ENCODE data around the gene NAALADL2.

NAALADL2 gene

DNA sequence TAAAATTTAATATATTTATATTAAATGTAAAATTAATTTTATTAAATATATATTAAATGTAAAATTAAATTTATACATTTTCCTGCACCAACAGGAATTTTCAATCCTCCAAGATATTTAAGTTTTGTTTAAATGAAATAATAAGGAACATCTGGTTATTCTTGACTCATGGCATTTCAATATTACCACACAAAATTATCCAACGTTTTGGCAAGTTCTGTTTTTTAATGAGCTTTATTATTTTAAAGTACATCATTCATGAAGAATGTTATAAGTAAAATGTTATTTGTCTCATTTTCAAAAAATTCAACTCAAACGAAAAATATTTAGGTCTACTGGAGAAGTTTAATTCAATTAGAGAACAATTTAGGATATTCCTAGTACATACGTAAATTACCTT, 811.4 kb downstream of the NAALADL2 start:
- Histone ChIP-seq H3K4me1 (ENCODE audit: low read length) (0 out of 2 replicates have a peak, but pooled peaks cover 5% of the 10 kb centered on the region), H3K9me3 (ENCODE audit: insufficient read depth, low read length) (no peaks in the 10 kb centered on the region), H4K20me1 (ENCODE audit: insufficient read depth, low read length) (no peaks in the 10 kb centered on the region), H3K79me2 (ENCODE audit: low read length) (no peaks in the 10 kb centered on the region), H2AFZ (ENCODE audit: low read depth, low read length) (no peak overlapping the region), H3K4me3 (ENCODE audit: low read length) (no peak overlapping the region), H3K4me2 (ENCODE audit: low read length) (no peak overlapping the region), H3K36me3 (replicated peaks; ENCODE audit: low read depth, low read length) (no peaks in the 10 kb centered on the region), H3K27me3 (ENCODE audit: low read depth, low read length) (no peaks in the 10 kb centered on the region), H3K9ac (ENCODE audit: low read length) (no peak overlapping the region), H3K27ac (ENCODE audit: low read length) (no peak overlapping the region)
- TF ChIP-seq, protein P1, sequence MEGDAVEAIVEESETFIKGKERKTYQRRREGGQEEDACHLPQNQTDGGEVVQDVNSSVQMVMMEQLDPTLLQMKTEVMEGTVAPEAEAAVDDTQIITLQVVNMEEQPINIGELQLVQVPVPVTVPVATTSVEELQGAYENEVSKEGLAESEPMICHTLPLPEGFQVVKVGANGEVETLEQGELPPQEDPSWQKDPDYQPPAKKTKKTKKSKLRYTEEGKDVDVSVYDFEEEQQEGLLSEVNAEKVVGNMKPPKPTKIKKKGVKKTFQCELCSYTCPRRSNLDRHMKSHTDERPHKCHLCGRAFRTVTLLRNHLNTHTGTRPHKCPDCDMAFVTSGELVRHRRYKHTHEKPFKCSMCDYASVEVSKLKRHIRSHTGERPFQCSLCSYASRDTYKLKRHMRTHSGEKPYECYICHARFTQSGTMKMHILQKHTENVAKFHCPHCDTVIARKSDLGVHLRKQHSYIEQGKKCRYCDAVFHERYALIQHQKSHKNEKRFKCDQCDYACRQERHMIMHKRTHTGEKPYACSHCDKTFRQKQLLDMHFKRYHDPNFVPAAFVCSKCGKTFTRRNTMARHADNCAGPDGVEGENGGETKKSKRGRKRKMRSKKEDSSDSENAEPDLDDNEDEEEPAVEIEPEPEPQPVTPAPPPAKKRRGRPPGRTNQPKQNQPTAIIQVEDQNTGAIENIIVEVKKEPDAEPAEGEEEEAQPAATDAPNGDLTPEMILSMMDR (IDR thresholded peaks at IDR 0.05; ENCODE audit: low read depth, low read length), result no peak
- TF ChIP-seq EZH2phosphoT487 (IDR thresholded peaks at IDR 0.05; ENCODE audit: low read depth), result no peak

DNA sequence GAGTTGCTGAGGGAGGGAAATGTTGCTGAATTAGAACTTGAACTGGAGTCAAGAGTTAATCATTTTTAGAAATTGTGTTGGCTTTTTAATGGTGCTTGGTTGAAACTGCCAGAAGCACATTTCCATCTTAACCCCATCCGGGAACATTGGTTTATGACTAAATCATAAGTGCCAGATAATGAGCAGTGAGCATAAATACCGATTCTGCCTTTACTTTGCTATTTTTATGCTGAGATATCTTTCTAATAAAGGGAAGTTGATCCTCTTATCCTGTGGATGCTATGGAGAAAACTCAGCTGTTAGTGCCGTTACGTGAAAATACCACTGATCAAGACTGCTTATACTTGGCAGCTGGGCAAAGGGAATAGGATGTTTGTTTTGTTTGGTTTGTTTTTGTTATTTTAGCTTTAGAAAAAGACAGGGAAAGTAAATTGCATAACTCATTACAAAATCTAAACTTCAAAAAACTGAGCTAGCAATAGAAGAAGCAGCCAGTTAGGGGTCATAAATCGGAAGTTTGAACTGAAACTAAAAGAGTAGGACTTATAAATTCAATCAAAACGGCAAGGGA, 813.1 kb downstream of the NAALADL2 start:
- H3K36me3 ChIP-seq (replicated peaks; ENCODE audit: low read depth, low read length), result no peaks in the 10 kb centered on the region
- no peaks in the 10 kb centered on the region for H3K79me2 ChIP-seq (ENCODE audit: low read length)
- H3K9me3 ChIP-seq (ENCODE audit: insufficient read depth, low read length), result no peaks in the 10 kb centered on the region
- no peak for TF ChIP-seq EZH2phosphoT487 (IDR thresholded peaks at IDR 0.05; ENCODE audit: low read depth)
- TF ChIP-seq, protein P1 (IDR thresholded peaks at IDR 0.05; ENCODE audit: low read depth, low read length), result no peak
- no peak overlapping the region for H3K4me3 ChIP-seq (ENCODE audit: low read length)
- H3K4me2 ChIP-seq (ENCODE audit: low read length), result no peak overlapping the region; the same call in 1 of the 2 replicates
- no peak overlapping the region for H3K27ac ChIP-seq (ENCODE audit: low read length)
- no peaks in the 10 kb centered on the region for H4K20me1 ChIP-seq (ENCODE audit: insufficient read depth, low read length)
- H3K4me1 ChIP-seq (ENCODE audit: low read length), result 0 out of 2 replicates have a peak, but pooled peaks cover 5% of the 10 kb centered on the region
- H3K9ac ChIP-seq (ENCODE audit: low read length), result no peak overlapping the region
- no peak overlapping the region for H2AFZ ChIP-seq (ENCODE audit: low read depth, low read length)
- no peaks in the 10 kb centered on the region for H3K27me3 ChIP-seq (ENCODE audit: low read depth, low read length)

DNA sequence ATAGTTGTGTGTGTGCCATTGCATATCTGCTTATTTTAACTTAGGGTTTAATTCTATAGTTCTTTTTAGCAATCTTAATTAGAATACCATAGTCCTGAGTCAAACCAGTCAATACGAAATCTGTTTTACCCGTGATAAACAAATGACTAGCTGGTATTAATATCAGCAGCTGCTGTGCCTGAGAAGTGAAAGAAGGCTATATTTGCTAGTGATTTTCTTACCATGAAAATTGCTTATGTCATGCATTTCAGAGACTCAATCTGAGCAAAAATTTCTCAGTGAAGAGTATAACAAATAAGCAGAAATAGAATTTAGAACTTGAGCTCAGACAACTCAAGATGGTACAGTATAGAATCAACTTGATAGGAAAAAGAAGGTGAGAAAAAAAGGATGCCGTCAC, 820.4 kb downstream of the NAALADL2 start:
- Histone ChIP-seq H3K4me1 (ENCODE audit: low read length) (peaks cover 12% of the 10 kb centered on the region), H2AFZ (ENCODE audit: low read depth, low read length) (no peak overlapping the region), H3K27me3 (ENCODE audit: low read depth, low read length) (no peaks in the 10 kb centered on the region), H3K9ac (ENCODE audit: low read length) (no peak overlapping the region), H3K9me3 (ENCODE audit: insufficient read depth, low read length) (peaks cover 12% of the 10 kb centered on the region), H3K4me3 (ENCODE audit: low read length) (no peak overlapping the region), H3K36me3 (replicated peaks; ENCODE audit: low read depth, low read length) (peaks cover 4% of the 10 kb centered on the region), H3K4me2 (ENCODE audit: low read length) (peak overlapping the region; percentile 5; the same call in 1 of the 2 replicates), H4K20me1 (ENCODE audit: insufficient read depth, low read length) (no peaks in the 10 kb centered on the region), H3K79me2 (ENCODE audit: low read length) (no peaks in the 10 kb centered on the region), H3K27ac (ENCODE audit: low read length) (peak overlapping the region; percentile 31)
- TF ChIP-seq, protein P1 (IDR thresholded peaks at IDR 0.05; ENCODE audit: low read depth, low read length), result no peak
- no peak for TF ChIP-seq EZH2phosphoT487 (IDR thresholded peaks at IDR 0.05; ENCODE audit: low read depth)

DNA sequence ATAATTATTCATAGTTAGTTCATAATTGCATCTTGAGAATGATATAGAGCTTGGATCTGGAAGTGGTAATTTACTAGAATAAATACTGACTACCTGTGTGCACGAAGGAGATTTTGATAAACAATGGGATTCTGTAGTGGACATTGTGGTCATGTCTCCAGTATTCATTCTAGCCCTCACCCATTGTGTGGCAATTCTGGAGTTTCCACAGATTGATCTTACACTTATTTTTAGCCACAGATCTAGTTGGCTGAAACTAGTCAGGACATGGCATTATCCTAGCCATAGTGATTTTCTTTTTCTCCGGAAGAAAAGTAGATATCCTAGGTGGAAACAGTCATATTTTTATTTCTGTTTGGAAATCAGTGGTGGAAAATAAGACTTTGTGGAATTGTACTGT, 833.1 kb downstream of the NAALADL2 start:
- Histone ChIP-seq H3K9ac (ENCODE audit: low read length) (no peak overlapping the region), H4K20me1 (ENCODE audit: insufficient read depth, low read length) (no peaks in the 10 kb centered on the region), H3K4me2 (ENCODE audit: low read length) (0 out of 2 replicates have a peak overlapping the region, but pooled peaks have one; percentile 8), H3K4me3 (ENCODE audit: low read length) (no peak overlapping the region), H3K4me1 (ENCODE audit: low read length) (no peaks in the 10 kb centered on the region), H3K27ac (ENCODE audit: low read length) (no peak overlapping the region), H2AFZ (ENCODE audit: low read depth, low read length) (no peak overlapping the region), H3K36me3 (replicated peaks; ENCODE audit: low read depth, low read length) (no peaks in the 10 kb centered on the region), H3K27me3 (ENCODE audit: low read depth, low read length) (no peaks in the 10 kb centered on the region), H3K9me3 (ENCODE audit: insufficient read depth, low read length) (no peaks in the 10 kb centered on the region), H3K79me2 (ENCODE audit: low read length) (no peaks in the 10 kb centered on the region)
- TF ChIP-seq, protein P1 (IDR thresholded peaks at IDR 0.05; ENCODE audit: low read depth, low read length), result no peak
- no peak for TF ChIP-seq EZH2phosphoT487 (IDR thresholded peaks at IDR 0.05; ENCODE audit: low read depth)

All from OCI-LY3 (cell line).